Endothelial cell of umbilical vein (primary cell): ENCODE data around the gene MACF1.

Experiments used
- CTCF ChIP-seq, 2 donors: IDR thresholded peaks; 1 replicate in 1 of 2; 2 replicates in 1 of 2; pipeline ENCODE4 v1.5.1; 2011; ENCODE audit warnings: low read length in 2 of 2, mild to moderate bottlenecking in 2 of 2, moderate library complexity in 2 of 2, control low read depth in 1 of 2, inconsistent platforms in 1 of 2, low read depth in 1 of 2; ENCODE audit not compliant: insufficient read depth in 1 of 2; ENCODE audit errors: extremely low read depth in 1 of 2
- EZH2 ChIP-seq: IDR thresholded peaks from 2 replicates; pipeline ENCODE4 v1.6.1; 2012; ENCODE audit warnings: borderline replicate concordance, low read depth, mild to moderate bottlenecking, moderate library complexity, low read length, inconsistent platforms; ENCODE audit not compliant: severe bottlenecking
- FOS ChIP-seq: IDR thresholded peaks from 2 replicates; pipeline ENCODE4 v1.6.1; 2011; ENCODE audit warnings: mild to moderate bottlenecking, low read length, moderate library complexity, borderline replicate concordance; ENCODE audit not compliant: insufficient read depth
- GATA2 ChIP-seq: IDR thresholded peaks from 2 replicates; pipeline ENCODE4 v1.7.0; 2011; ENCODE audit warnings: low read depth, mild to moderate bottlenecking, moderate library complexity, mixed read lengths, low read length; ENCODE audit not compliant: insufficient read length, insufficient read depth
- POLR2A ChIP-seq: IDR thresholded peaks from 2 replicates; pipeline ENCODE4 v1.6.1; 2012; ENCODE audit warnings: low read depth, mild to moderate bottlenecking, control low read depth, low read length
- POLR2AphosphoS5 ChIP-seq: IDR thresholded peaks from 2 replicates; pipeline ENCODE4 v1.6.1; 2012; ENCODE audit warnings: low read depth, mild to moderate bottlenecking, control low read depth, low read length, moderate library complexity; ENCODE audit not compliant: insufficient read depth

- TF ChIP-seq GATA2 (no peak), CTCF (IDR thresholded peaks at IDR 0.05; ENCODE audit: extremely low read depth in 1 of 2, insufficient read depth in 1 of 2, low read depth in 1 of 2, low read length in 2 of 2) (no peak), EZH2 (no peak), FOS (no peak), POLR2A (no peak), POLR2AphosphoS5 (no peak)
These were observed 120.4 kb downstream of the MACF1 start for GRCh38 chr1:39324888-39325287.
